Measurements from ENCODE around the gene FAM117A. TPM values are rescaled to one million over a fixed set of nuclear protein-coding genes. Genes with fewer than 3 reads are reported as not detected.
"Not testable (repeated sequence)": the region's sequence is repeated elsewhere in the genome, so short reads cannot be mapped to it uniquely, and the experiment has no call there.

Gene FAM117A
- total RNA-seq, 1 donor from 2014 or later = 2.7 TPM

DNA sequence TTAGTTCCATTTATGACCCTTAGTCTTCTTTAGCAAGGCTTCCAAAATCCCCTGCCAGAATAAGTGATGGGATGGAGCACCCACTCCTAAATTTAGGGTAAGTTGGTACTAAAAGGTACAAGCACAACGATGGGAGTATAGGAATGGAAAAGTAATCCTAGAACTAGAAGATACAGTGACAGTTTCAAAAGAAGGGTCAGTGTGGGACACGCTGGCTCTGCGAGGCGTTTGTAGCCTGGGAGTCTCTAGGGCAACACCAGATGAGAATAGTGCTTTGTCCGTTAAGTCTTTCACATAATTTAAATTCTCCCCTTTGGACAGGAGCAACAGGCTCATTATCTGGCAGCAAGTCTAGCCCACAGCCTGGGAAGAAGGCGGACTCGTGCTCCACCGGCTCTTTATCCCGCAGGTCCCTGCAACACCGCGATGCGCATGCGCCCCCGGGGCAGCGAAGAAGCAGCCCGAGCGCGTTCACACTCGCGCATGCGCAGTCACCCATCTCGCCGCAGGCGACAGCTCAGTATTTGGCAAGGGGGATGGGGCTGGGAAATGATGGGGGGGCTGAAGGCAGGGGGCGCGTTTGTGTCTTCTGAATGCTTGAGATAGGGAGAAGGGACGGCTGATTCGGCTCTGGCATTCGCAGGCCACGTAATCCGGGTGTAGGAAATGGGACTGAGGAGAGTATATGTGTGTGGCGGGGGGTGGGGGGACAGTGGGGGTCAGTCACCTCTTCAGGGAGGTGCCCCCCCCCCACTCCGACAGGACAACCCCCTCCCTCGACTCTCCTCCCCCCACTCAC is 86.6 kb downstream of the FAM117A start:
- TF ChIP-seq, protein P1, sequence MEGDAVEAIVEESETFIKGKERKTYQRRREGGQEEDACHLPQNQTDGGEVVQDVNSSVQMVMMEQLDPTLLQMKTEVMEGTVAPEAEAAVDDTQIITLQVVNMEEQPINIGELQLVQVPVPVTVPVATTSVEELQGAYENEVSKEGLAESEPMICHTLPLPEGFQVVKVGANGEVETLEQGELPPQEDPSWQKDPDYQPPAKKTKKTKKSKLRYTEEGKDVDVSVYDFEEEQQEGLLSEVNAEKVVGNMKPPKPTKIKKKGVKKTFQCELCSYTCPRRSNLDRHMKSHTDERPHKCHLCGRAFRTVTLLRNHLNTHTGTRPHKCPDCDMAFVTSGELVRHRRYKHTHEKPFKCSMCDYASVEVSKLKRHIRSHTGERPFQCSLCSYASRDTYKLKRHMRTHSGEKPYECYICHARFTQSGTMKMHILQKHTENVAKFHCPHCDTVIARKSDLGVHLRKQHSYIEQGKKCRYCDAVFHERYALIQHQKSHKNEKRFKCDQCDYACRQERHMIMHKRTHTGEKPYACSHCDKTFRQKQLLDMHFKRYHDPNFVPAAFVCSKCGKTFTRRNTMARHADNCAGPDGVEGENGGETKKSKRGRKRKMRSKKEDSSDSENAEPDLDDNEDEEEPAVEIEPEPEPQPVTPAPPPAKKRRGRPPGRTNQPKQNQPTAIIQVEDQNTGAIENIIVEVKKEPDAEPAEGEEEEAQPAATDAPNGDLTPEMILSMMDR (IDR thresholded peaks at IDR 0.05) = no peak
- H3K27ac Mint-ChIP-seq (ENCODE audit: unreplicated experiment) = peak overlapping the region; percentile 99

DNA sequence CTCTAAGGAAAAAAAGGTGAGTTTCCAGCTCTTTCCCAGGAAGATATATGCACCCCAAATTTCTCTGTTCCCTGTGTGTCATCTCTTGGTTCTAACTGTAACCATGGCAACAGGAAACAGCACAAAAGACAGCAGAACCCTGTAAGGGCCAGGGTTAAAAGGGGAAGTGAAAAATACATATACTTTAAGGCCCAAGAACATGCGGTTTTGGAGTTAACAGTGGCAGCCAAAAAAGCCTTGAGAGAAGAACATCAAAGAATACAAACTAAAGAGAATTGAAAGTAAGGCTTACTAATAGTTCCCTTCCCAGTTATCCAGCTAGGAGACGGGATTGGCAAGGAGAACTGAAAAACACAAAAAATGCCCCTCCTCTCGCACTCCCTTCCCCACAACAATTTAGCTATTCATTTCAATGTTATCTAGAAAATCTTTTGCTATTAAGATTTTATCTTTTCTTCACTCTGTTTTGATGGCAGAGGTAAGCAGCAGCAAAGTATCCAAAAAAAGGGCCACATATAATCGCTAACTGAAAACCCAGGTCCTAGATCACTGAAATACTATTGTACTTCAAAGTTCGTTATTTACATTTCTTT is 87.6 kb downstream of the FAM117A start:
- no peak for DNase-seq (ENCODE audit: extremely low spot score, unreplicated experiment)
- Mint-ChIP-seq H3K4me1 (ENCODE audit: unreplicated experiment) (peaks cover 38% of the 10 kb centered on the region), H3K9me3 (ENCODE audit: unreplicated experiment) (no peaks in the 10 kb centered on the region), H3K27me3 (ENCODE audit: unreplicated experiment) (no peaks in the 10 kb centered on the region), H3K27ac (ENCODE audit: unreplicated experiment) (peak overlapping the region; percentile 99), H3K36me3 (ENCODE audit: unreplicated experiment) (peaks cover 10% of the 10 kb centered on the region), H3K4me3 (ENCODE audit: unreplicated experiment) (peak overlapping the region; percentile 97)
- TF ChIP-seq, protein P1 (IDR thresholded peaks at IDR 0.05) = no peak

More for the DNA sequence above, 86.6 kb downstream of the FAM117A start:
- peaks cover 2% of the 10 kb centered on the region for H3K27me3 Mint-ChIP-seq (ENCODE audit: unreplicated experiment)
- peaks cover 10% of the 10 kb centered on the region for H3K36me3 Mint-ChIP-seq (ENCODE audit: unreplicated experiment)
- peak; percentile 99 for DNase-seq (ENCODE audit: extremely low spot score, unreplicated experiment)
- H3K4me1 Mint-ChIP-seq (ENCODE audit: unreplicated experiment) = peaks cover 38% of the 10 kb centered on the region
- H3K4me3 Mint-ChIP-seq (ENCODE audit: unreplicated experiment) = peak overlapping the region; percentile 97
- no peaks in the 10 kb centered on the region for H3K9me3 Mint-ChIP-seq (ENCODE audit: unreplicated experiment)

DNA sequence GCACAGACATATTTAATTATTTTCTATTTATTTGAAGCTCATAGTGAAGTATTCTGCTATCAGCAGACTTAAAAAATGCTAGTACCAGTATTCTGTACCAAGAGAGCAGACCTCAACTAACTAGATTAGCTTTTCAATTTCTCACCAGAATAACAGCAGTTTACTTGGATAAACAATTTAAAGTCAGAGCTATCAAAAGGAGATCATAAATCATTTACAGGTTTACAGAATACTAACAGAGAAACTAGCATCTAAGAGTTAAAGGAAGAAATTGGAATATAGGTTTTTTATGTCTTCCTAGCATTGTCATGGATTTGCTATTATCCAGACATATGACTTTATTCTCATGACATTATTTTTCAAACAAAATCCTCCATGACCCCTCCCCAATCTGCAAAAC is 89.4 kb downstream of the FAM117A start:
- Mint-ChIP-seq H3K4me3 (ENCODE audit: unreplicated experiment) (no peak overlapping the region), H3K9me3 (ENCODE audit: unreplicated experiment) (no peaks in the 10 kb centered on the region), H3K27ac (ENCODE audit: unreplicated experiment) (peak overlapping the region; percentile 11), H3K27me3 (ENCODE audit: unreplicated experiment) (no peaks in the 10 kb centered on the region), H3K4me1 (ENCODE audit: unreplicated experiment) (peaks cover 51% of the 10 kb centered on the region), H3K36me3 (ENCODE audit: unreplicated experiment) (peaks cover 10% of the 10 kb centered on the region)
- DNase-seq (ENCODE audit: extremely low spot score, unreplicated experiment) = no peak
- TF ChIP-seq, protein P1 (IDR thresholded peaks at IDR 0.05) = no peak

- H3K36me3 Mint-ChIP-seq (ENCODE audit: unreplicated experiment); H3K27ac Mint-ChIP-seq (ENCODE audit: unreplicated experiment); H3K4me3 Mint-ChIP-seq (ENCODE audit: unreplicated experiment); H3K27me3 Mint-ChIP-seq (ENCODE audit: unreplicated experiment); H3K9me3 Mint-ChIP-seq (ENCODE audit: unreplicated experiment): not testable (repeated sequence)
- H3K4me1 Mint-ChIP-seq (ENCODE audit: unreplicated experiment) = peaks cover 51% of the 10 kb centered on the region
- peak; percentile 25 for DNase-seq (ENCODE audit: extremely low spot score, unreplicated experiment)
Measured at GRCh38 chr17:49673679-49674078, 90.3 kb downstream of the FAM117A start.

DNA sequence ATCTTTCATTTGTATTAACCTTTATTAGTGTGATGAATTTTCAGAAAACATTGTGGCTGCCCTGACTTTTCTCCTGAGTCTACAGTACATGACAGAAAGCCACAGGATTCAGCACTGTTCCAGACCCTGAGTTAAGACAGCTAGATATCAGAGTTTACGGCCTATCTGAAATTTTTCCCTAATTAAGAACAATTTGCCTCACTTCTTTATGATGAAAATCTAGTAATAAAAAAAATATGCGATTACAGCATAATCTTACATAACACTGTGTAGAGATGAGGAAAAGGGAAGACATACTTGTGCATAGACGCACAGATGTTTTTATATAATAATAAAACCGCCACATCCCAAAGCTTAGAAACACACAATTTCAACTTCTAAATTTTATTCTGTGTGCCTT is 93.3 kb downstream of the FAM117A start:
- TF ChIP-seq, protein P1 (IDR thresholded peaks at IDR 0.05) = no peak
- Mint-ChIP-seq H3K27ac (ENCODE audit: unreplicated experiment) (peak overlapping the region; percentile 31), H3K9me3 (ENCODE audit: unreplicated experiment) (no peaks in the 10 kb centered on the region), H3K27me3 (ENCODE audit: unreplicated experiment) (no peaks in the 10 kb centered on the region), H3K4me3 (ENCODE audit: unreplicated experiment) (no peak overlapping the region), H3K4me1 (ENCODE audit: unreplicated experiment) (peaks cover 32% of the 10 kb centered on the region), H3K36me3 (ENCODE audit: unreplicated experiment) (peaks cover 10% of the 10 kb centered on the region)
- no peak for DNase-seq (ENCODE audit: extremely low spot score, unreplicated experiment)

All from osteocyte (in vitro differentiated cells).